K562 (cell line): ENCODE data around the gene NHS. TPM values are rescaled to one million over a fixed set of nuclear protein-coding genes. Genes with fewer than 3 reads are reported as not detected.

Experiments used
- ATAC-seq: fragments of 200-7000 bp; cut with Tn5 transposase; 3 replicates; pipeline ENCODE4 v1.9.1; 2020; ENCODE audit warnings: moderate library complexity
- BruUV-seq: library from RNA; stranded (reverse); fragments of 400-500 nt; replicated peaks from 2 replicates; lab custom pipeline; 2021; lab: Mats Ljungman, UMichigan
- CTCF ChIA-PET: fragments of 300-600 bp; formaldehyde crosslinking; extraction: SDS; loops from one replicate; lab custom pipeline; 2021; ENCODE audit warnings: low intra/inter-chr PET ratio; lab: Yijun Ruan, JAX
- POLR2A ChIA-PET: fragments of 300-600, 350-650 bp; sonication (Branson Sonifier 250); formaldehyde crosslinking; extraction: SDS; loops from one replicate; lab custom pipeline; 2021; ENCODE audit warnings: antibody characterized with exemption, inconsistent platforms; lab: Yijun Ruan, JAX
- DNase-seq, 4 experiments: peaks; one replicate each; pipeline versions ENCODE4 v3.0.0 to v3.0.0-alpha.2; 2011 to 2018; ENCODE audit warnings: low spot score in 3 of 4, mixed read lengths in 3 of 4; ENCODE audit errors: extremely low read depth in 1 of 4
- FAIRE-seq: peaks from 2 replicates; lab custom pipeline; 2011; peaks lifted over from hg19 to GRCh38; lab: Jason Lieb, UNC
- H2AFZ ChIP-seq: 2 replicates; pipeline ENCODE4 v1.6.0; 2011; ENCODE audit warnings: low read depth, low read length, control low read depth, inconsistent platforms
- H3K27ac ChIP-seq: fragments of 200-600 bp; 3 replicates; pipeline ENCODE4 v1.8.0; 2011; ENCODE audit warnings: low read depth, mild to moderate bottlenecking, control low read depth, inconsistent platforms, low read length, moderate library complexity, mixed read lengths; ENCODE audit errors: extremely low read depth
- H3K27me3 ChIP-seq, 2 experiments: fragments of 300-600 bp in 1 of 2; 2 replicates in 1 of 2; 3 replicates in 1 of 2; pipeline versions ENCODE4 v1.6.0 to v1.8.0; 2011; ENCODE audit warnings: inconsistent platforms in 2 of 2, low read length in 2 of 2, mild to moderate bottlenecking in 1 of 2, mixed read lengths in 1 of 2, moderate library complexity in 1 of 2; ENCODE audit not compliant: control insufficient read depth in 2 of 2, insufficient read depth in 2 of 2
- H3K36me3 ChIP-seq: fragments of 300-600 bp; 3 replicates; pipeline ENCODE4 v1.8.0; 2011; ENCODE audit warnings: mild to moderate bottlenecking, low read length, inconsistent platforms; ENCODE audit not compliant: control insufficient read depth, insufficient read depth
- H3K4me1 ChIP-seq, 2 experiments: fragments of 200-600 bp in 1 of 2; replicated peaks in 1 of 2; 2 replicates in 1 of 2; 3 replicates in 1 of 2; pipeline versions ENCODE4 v1.5.1 to v1.8.0; 2011; ENCODE audit warnings: inconsistent platforms in 2 of 2, low read length in 2 of 2, mild to moderate bottlenecking in 1 of 2, mixed read lengths in 1 of 2, moderate library complexity in 1 of 2; ENCODE audit not compliant: control insufficient read depth in 2 of 2, insufficient read depth in 2 of 2
- H3K4me2 ChIP-seq: 2 replicates; pipeline ENCODE4 v1.6.1; 2011; ENCODE audit warnings: low read length, control low read depth, inconsistent platforms, mixed read lengths; ENCODE audit not compliant: insufficient read depth
- H3K4me3 ChIP-seq: fragments of 200-600 bp; sonication (generic), shearing (Covaris generic); 2 replicates; pipeline ENCODE4 v1.5.1; 2016; ENCODE audit warnings: control low read depth, inconsistent platforms
- H3K79me2 ChIP-seq: fragments of 200-600 bp; 3 replicates; pipeline ENCODE4 v1.8.0; 2011; ENCODE audit warnings: low read length, inconsistent platforms; ENCODE audit not compliant: control insufficient read depth, insufficient read depth
- H3K9ac ChIP-seq, 2 experiments: 2 replicates each; pipeline versions ENCODE4 v1.6.0 to v1.6.1; 2011; ENCODE audit warnings: low read depth in 2 of 2, low read length in 2 of 2, control low read depth in 1 of 2, inconsistent platforms in 1 of 2, mild to moderate bottlenecking in 1 of 2, mixed read lengths in 1 of 2; ENCODE audit not compliant: insufficient read depth in 1 of 2
- H3K9me1 ChIP-seq: one replicate; pipeline ENCODE4 v1.6.0; 2011; ENCODE audit warnings: inconsistent platforms, mild to moderate bottlenecking, low read length, moderate library complexity; ENCODE audit not compliant: control insufficient read depth, insufficient read depth
- H3K9me3 ChIP-seq: replicated peaks from 2 replicates; pipeline ENCODE4 v1.5.1; 2011; ENCODE audit warnings: low read depth, low read length, inconsistent platforms; ENCODE audit not compliant: control insufficient read depth, insufficient read depth
- H4K20me1 ChIP-seq: replicated peaks from 2 replicates; pipeline ENCODE4 v1.6.1; 2011; ENCODE audit warnings: low read length, inconsistent platforms, mixed read lengths; ENCODE audit not compliant: control insufficient read depth, insufficient read depth
- E2F4 ChIP-seq: sonication (generic); formaldehyde crosslinking; IDR thresholded peaks from 2 replicates; pipeline ENCODE4 v1.8.0; 2022; ENCODE audit warnings: mild to moderate bottlenecking, low read depth, missing genetic modification reagents
- FOXP1 ChIP-seq: sonication (generic); formaldehyde crosslinking; IDR thresholded peaks from 2 replicates; pipeline ENCODE4 v1.8.0; 2022; ENCODE audit warnings: mild to moderate bottlenecking, missing genetic modification reagents
- HBP1 ChIP-seq: fragments of 450-650 bp; formaldehyde crosslinking; IDR thresholded peaks from 2 replicates; pipeline ENCODE4 v1.4.0; 2022; ENCODE audit warnings: missing genetic modification characterization
- HNRNPLL ChIP-seq: fragments of 200-400 bp; formaldehyde crosslinking; IDR thresholded peaks from 2 replicates; pipeline ENCODE4 v1.6.1; 2017; ENCODE audit warnings: low read length, low read depth, mild to moderate bottlenecking; ENCODE audit not compliant: poor library complexity, severe bottlenecking
- NFE2 ChIP-seq: IDR thresholded peaks from 2 replicates; pipeline ENCODE4 v1.6.1; 2014; ENCODE audit warnings: antibody characterized with exemption, low read depth
- PRDM10 ChIP-seq: fragments of 450-650 bp; IDR thresholded peaks from 2 replicates; pipeline ENCODE4 v1.6.1; 2018; ENCODE audit not compliant: partially characterized antibody
- SPI1 ChIP-seq: IDR thresholded peaks from 2 replicates; pipeline ENCODE4 v1.6.1; 2011; ENCODE audit warnings: low read depth, low read length, control low read depth, borderline replicate concordance
- ZNF316 ChIP-seq: fragments of 450-650 bp; IDR thresholded peaks from 2 replicates; pipeline ENCODE4 v1.6.1; 2016
- WGBS: fragments of 100-300 bp; shearing (Covaris generic); methylation state at CpG from one replicate; pipeline ENCODE4 v1.1.6; 2016; ENCODE audit warnings: low coverage, mixed read lengths; ENCODE audit not compliant: insufficient coverage; ENCODE audit errors: missing lambda C conversion rate; 5-methylcytosine and 5-hydroxymethylcytosine counted together
- in situ Hi-C: fragments of 300-500 bp; cut with MboI; formaldehyde crosslinking; loops from 4 replicates; pipeline ENCODE4 v1.15.0; 2018; ENCODE audit warnings: inconsistent platforms, mixed read lengths
- intact Hi-C: fragments of 100-400 bp; cut with micrococcal nuclease; formaldehyde crosslinking; loops from 2 replicates; pipeline ENCODE4 v1.14.2; 2022
- polyA plus RNA-seq, 8 experiments: library from polyadenylated mRNA; depleted of rRNA in 4 of 8; stranded (reverse) in 5 of 8; unstranded in 3 of 8; fragments of >200 nt; fragmentation: Nextera tagmentation in 2 of 8; fragmentation: Illumina TruSeq in 1 of 8; extraction: Ambion mirVana in 2 of 8; extraction: Trizol in 1 of 8; gene quantifications; 2 replicates each; pipeline versions ENCODE4 v1.2.1 to v1.2.3, GENCODE V29; 2011 to 2014; ENCODE audit warnings: inconsistent platforms in 1 of 8, missing spikeins in 1 of 8
- total RNA-seq, 7 experiments: library from RNA; depleted of rRNA in 6 of 7; stranded (reverse); fragments of >200 nt in 6 of 7; fragmentation: Illumina TruSeq in 2 of 7; extraction: Trizol in 2 of 7; gene quantifications; 2 replicates each; pipeline versions ENCODE4 v1.2.1 to v1.2.3, GENCODE V29; 2011 to 2021; ENCODE audit warnings: low replicate concordance in 1 of 7

NHS gene
- total and polyA plus RNA-seq, 9 of the 15 experiments (the other 6 are each of a cell fraction or from before 2014, with no cell fraction given): 0.02 TPM; not detected in 8

GRCh38 chrX:17525266-17525665, 150.3 kb downstream of the NHS start:
- Histone ChIP-seq H2AFZ (no peak overlapping the region), H3K4me3 (no peak overlapping the region), H3K9me3 (no peaks in the 10 kb centered on the region), H3K9ac (no peak overlapping the region), H3K9me1 (no peaks in the 10 kb centered on the region), H3K79me2 (no peaks in the 10 kb centered on the region), H3K27ac (no peak overlapping the region), H3K4me1 (no peaks in the 10 kb centered on the region), H4K20me1 (no peaks in the 10 kb centered on the region), H3K4me2 (no peak overlapping the region), H3K36me3 (no peaks in the 10 kb centered on the region), H3K27me3 (peaks cover 0 to 5% of the 10 kb centered on the region in 2 experiments; a peak in 1 of 5 replicates)
- 0% methylated on average over 1 of the region's 1 CpG for WGBS
- FAIRE-seq: no peak
- POLR2A ChIA-PET: no interaction called here
- in situ Hi-C loops: no loop called here
- BruUV-seq: no TSS peak
- TF ChIP-seq PRDM10: no peak
- no peak for TF ChIP-seq ZNF316
- TF ChIP-seq HBP1 (CRISPR knock-in tag): no peak
- no peak for TF ChIP-seq FOXP1 (CRISPR knock-in tag)
- no peak for TF ChIP-seq E2F4 (CRISPR knock-in tag)
- no peak for TF ChIP-seq SPI1
- TF ChIP-seq NFE2: no peak
- TF ChIP-seq HNRNPLL: no peak
- intact Hi-C loops: no loop called here
- CTCF ChIA-PET: no interaction called here
- ATAC-seq: no peak
- no peak for DNase-seq
